GM23338 (cell line): ENCODE results near the gene OR6C2.

Experiments used
- CREB1 ChIP-seq: fragments of 250-450 bp; sonication (Bioruptor Pico); IDR thresholded peaks from 2 replicates; pipeline ENCODE4 v1.5.0; 2020; ENCODE audit warnings: low read depth, mild to moderate bottlenecking, moderate library complexity
- CTCF ChIP-seq, 2 experiments: fragments of 200-600 bp in 1 of 2; sonication (generic) in 1 of 2; conservative IDR thresholded peaks; 2 replicates each; pipeline versions ENCODE4 v1.5.1 to v1.6.1; 2016 to 2017; ENCODE audit warnings: antibody characterized with exemption in 2 of 2, low read depth in 2 of 2, mild to moderate bottlenecking in 2 of 2, moderate library complexity in 1 of 2
- EZH2 ChIP-seq: fragments of 200-600 bp; sonication (generic); IDR thresholded peaks from one replicate; pipeline ENCODE4 v1.8.0; 2017; ENCODE audit warnings: antibody characterized with exemption, mild to moderate bottlenecking, low read depth; ENCODE audit not compliant: unreplicated experiment
- EZH2phosphoT487 ChIP-seq: fragments of 200-600 bp; sonication (generic); IDR thresholded peaks from one replicate; pipeline ENCODE4 v1.8.1; 2018; ENCODE audit warnings: antibody characterized with exemption; ENCODE audit not compliant: unreplicated experiment
- POLR2AphosphoS5 ChIP-seq: IDR thresholded peaks from 2 replicates; pipeline ENCODE4 v1.6.1; 2016; ENCODE audit warnings: antibody characterized with exemption, low read depth
- TF ChIP-seq, protein P1 (sequence below): IDR thresholded peaks from one replicate; pipeline ENCODE4 v1.6.1; 2018; ENCODE audit warnings: antibody characterized with exemption; ENCODE audit not compliant: unreplicated experiment
- TF ChIP-seq, protein P2 (sequence below): fragments of 250-450 bp; sonication (Bioruptor Pico); IDR thresholded peaks from 2 replicates; pipeline ENCODE4 v1.5.0; 2020; ENCODE audit warnings: mild to moderate bottlenecking, moderate library complexity

DNA sequence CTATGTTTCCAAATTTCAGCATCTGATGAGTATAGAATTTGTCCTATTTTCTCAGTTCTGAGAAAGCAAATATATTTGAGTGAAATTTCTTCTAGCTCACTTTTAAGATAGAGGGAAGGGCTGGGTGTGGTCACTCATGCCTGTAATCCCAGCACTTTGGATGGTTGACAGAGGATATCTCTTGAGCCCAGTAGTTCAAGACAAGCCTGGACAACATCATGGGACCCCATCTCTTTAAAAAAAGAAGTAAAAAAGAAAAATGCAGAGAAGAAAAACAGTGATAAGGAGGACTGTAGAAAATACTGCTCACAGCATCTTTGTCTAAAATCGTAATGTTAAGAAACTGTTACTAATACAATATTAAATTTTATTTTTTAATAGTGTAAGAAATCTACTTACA, 28.4 kb downstream of the OR6C2 start:
- TF ChIP-seq CTCF (conservative IDR thresholded peaks at IDR 0.05; ENCODE audit: low read depth in 2 of 2) (no peak), CREB1 (CRISPR knock-in tag) (no peak), EZH2 (no peak), EZH2phosphoT487 (no peak), POLR2AphosphoS5 (no peak)
- TF ChIP-seq, protein P1, sequence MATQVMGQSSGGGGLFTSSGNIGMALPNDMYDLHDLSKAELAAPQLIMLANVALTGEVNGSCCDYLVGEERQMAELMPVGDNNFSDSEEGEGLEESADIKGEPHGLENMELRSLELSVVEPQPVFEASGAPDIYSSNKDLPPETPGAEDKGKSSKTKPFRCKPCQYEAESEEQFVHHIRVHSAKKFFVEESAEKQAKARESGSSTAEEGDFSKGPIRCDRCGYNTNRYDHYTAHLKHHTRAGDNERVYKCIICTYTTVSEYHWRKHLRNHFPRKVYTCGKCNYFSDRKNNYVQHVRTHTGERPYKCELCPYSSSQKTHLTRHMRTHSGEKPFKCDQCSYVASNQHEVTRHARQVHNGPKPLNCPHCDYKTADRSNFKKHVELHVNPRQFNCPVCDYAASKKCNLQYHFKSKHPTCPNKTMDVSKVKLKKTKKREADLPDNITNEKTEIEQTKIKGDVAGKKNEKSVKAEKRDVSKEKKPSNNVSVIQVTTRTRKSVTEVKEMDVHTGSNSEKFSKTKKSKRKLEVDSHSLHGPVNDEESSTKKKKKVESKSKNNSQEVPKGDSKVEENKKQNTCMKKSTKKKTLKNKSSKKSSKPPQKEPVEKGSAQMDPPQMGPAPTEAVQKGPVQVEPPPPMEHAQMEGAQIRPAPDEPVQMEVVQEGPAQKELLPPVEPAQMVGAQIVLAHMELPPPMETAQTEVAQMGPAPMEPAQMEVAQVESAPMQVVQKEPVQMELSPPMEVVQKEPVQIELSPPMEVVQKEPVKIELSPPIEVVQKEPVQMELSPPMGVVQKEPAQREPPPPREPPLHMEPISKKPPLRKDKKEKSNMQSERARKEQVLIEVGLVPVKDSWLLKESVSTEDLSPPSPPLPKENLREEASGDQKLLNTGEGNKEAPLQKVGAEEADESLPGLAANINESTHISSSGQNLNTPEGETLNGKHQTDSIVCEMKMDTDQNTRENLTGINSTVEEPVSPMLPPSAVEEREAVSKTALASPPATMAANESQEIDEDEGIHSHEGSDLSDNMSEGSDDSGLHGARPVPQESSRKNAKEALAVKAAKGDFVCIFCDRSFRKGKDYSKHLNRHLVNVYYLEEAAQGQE, result no peak
- TF ChIP-seq, protein P2, sequence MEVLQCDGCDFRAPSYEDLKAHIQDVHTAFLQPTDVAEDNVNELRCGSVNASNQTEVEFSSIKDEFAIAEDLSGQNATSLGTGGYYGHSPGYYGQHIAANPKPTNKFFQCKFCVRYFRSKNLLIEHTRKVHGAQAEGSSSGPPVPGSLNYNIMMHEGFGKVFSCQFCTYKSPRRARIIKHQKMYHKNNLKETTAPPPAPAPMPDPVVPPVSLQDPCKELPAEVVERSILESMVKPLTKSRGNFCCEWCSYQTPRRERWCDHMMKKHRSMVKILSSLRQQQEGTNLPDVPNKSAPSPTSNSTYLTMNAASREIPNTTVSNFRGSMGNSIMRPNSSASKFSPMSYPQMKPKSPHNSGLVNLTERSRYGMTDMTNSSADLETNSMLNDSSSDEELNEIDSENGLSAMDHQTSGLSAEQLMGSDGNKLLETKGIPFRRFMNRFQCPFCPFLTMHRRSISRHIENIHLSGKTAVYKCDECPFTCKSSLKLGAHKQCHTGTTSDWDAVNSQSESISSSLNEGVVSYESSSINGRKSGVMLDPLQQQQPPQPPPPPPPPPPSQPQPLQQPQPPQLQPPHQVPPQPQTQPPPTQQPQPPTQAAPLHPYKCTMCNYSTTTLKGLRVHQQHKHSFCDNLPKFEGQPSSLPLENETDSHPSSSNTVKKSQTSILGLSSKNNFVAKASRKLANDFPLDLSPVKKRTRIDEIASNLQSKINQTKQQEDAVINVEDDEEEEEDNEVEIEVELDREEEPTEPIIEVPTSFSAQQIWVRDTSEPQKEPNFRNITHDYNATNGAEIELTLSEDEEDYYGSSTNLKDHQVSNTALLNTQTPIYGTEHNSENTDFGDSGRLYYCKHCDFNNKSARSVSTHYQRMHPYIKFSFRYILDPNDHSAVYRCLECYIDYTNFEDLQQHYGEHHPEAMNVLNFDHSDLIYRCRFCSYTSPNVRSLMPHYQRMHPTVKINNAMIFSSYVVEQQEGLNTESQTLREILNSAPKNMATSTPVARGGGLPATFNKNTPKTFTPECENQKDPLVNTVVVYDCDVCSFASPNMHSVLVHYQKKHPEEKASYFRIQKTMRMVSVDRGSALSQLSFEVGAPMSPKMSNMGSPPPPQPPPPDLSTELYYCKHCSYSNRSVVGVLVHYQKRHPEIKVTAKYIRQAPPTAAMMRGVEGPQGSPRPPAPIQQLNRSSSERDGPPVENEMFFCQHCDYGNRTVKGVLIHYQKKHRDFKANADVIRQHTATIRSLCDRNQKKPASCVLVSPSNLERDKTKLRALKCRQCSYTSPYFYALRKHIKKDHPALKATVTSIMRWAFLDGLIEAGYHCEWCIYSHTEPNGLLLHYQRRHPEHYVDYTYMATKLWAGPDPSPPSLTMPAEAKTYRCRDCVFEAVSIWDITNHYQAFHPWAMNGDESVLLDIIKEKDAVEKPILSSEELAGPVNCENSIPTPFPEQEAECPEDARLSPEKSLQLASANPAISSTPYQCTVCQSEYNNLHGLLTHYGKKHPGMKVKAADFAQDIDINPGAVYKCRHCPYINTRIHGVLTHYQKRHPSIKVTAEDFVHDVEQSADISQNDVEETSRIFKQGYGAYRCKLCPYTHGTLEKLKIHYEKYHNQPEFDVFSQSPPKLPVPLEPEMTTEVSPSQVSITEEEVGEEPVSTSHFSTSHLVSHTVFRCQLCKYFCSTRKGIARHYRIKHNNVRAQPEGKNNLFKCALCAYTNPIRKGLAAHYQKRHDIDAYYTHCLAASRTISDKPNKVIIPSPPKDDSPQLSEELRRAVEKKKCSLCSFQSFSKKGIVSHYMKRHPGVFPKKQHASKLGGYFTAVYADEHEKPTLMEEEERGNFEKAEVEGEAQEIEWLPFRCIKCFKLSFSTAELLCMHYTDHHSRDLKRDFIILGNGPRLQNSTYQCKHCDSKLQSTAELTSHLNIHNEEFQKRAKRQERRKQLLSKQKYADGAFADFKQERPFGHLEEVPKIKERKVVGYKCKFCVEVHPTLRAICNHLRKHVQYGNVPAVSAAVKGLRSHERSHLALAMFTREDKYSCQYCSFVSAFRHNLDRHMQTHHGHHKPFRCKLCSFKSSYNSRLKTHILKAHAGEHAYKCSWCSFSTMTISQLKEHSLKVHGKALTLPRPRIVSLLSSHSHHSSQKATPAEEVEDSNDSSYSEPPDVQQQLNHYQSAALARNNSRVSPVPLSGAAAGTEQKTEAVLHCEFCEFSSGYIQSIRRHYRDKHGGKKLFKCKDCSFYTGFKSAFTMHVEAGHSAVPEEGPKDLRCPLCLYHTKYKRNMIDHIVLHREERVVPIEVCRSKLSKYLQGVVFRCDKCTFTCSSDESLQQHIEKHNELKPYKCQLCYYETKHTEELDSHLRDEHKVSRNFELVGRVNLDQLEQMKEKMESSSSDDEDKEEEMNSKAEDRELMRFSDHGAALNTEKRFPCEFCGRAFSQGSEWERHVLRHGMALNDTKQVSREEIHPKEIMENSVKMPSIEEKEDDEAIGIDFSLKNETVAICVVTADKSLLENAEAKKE, result no peak
